ENCODE data around the gene CD2.

CD2 gene

DNA sequence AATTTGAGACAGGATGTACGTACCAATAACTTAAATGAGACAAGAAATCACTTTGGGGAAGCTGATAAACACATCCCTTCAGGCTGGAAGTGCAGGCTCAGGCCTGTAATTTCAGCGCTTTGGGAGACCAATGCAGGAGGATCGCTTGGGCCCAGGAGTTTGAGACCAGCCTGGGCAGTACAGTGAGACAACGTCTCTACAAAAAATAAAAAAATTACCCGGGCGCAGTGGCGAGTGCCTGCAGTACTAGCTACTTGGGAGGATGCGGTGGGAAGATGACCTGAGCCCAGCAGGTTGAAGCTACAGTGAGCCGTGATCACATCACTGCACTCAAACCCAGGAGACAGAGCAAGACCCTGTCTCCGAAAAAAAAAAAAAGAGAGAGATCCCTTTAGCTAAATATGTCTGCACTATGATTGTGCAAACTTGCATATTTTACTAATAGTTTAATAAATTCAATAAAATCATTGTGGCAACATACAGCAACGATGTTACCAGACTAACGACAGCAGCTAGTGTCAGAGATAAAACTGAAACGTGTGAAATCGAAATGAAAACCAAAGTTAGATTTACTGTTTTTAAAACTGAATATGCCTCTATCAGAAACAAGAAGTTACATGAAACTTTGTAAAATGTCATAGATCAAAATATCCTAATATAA is 54.7 kb downstream of the CD2 start:
- peak overlapping the region; percentile 68 for H3K27ac ChIP-seq
- no peak for DNase-seq (ENCODE audit: low read depth, low spot score)

DNA sequence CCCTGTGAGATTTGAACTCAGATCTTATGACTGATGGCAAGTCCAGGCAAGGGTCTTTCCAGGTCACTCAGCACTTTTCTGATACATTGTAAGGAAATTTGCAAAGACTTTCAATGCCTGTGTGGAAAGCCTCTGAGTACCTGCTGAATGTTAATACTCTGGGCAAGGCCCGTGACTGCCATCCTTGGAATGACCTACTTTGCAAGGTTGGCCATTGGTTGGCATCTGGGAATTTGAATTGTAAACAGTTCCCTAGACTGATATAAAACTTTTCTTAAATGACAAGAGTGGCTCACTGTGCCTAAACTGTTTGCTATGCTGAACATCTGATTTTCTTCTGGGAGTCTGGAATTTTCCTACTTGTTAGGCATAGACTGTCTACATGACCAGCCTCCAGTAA is 57.1 kb downstream of the CD2 start:
- DNase-seq (ENCODE audit: low read depth, low spot score): no peak
- H3K27ac ChIP-seq: no peak overlapping the region

DNA sequence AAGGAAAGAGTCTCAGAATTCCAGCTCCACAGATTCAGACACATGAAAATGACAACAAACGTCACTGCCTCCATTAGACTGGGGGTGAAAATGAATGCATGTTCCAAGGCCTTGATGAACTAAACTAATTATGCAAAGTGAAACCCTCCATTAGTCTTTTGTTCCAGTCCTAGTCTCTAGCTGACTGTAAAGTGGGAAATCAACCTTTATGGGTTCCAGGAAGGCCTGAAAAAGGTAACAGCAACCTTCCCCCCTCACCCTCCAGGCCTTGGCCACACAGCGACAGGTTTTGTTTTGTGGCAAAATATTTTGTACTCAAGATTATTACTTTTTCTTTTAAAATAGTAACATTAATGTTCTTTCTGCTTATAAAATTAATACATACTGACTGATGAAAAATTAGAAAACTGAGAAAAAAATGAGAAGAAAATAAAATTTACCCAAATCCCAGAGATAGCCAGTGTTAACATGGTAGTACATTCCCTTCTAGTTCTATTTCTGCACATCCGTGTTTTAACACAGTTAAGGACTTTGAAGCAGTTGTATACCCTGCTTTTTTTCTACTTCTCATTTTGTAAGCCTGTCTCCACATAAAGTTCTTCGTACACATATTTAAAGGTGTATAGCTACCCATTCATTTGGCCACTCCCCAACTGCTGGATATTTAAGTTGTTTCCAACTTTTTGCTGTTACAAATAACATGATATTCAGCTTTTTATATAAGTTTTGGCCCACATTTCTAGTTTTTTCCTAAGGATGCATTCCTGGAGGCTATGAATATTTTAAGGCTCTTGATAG is 60.9 kb downstream of the CD2 start:
- H3K27ac ChIP-seq: no peak overlapping the region
- no peak for DNase-seq (ENCODE audit: low read depth, low spot score)

DNA sequence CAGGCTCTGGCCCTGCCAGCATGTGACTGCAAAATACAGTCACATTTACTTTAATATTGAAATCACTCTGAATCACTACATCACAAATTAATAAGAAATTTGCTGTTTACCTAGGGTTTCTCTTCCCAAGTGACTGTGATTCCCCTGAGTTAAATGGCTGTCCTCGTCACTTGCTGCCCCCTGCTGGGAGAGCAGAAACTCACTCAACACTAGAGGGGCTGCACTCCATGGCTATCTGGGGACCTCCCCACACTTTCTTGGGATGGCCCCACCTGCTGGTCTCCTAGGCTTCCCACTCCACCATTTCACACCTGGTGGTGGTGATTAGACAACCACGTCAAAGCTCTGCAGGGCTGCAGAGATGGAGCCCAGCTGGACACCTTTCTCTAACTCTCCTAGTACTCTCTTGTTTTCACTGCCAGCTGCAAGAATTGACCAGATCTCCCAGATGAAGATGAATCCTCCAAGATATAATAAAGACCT is 63.4 kb downstream of the CD2 start:
- peak; percentile 16 for DNase-seq (ENCODE audit: low read depth, low spot score)
- H3K27ac ChIP-seq: no peak overlapping the region
